Choroid plexus epithelial cell (primary cell): Measurements from ENCODE around the gene GPHN.

ENCODE experiments used
- DNase-seq: peaks from one replicate; pipeline ENCODE4 v3.0.0-alpha.2; 2010; ENCODE audit warnings: low read depth
- H3K4me3 ChIP-seq: 2 replicates; pipeline ENCODE4 v1.5.1; 2011; ENCODE audit warnings: low read depth, mild to moderate bottlenecking, control low read depth, low read length, moderate library complexity
- TF ChIP-seq, protein P1 (sequence below): conservative IDR thresholded peaks from 2 replicates; pipeline ENCODE4 v1.5.1; 2011; ENCODE audit warnings: low read depth, mild to moderate bottlenecking, control low read depth, inconsistent platforms, low read length, moderate library complexity

Gene GPHN

DNA sequence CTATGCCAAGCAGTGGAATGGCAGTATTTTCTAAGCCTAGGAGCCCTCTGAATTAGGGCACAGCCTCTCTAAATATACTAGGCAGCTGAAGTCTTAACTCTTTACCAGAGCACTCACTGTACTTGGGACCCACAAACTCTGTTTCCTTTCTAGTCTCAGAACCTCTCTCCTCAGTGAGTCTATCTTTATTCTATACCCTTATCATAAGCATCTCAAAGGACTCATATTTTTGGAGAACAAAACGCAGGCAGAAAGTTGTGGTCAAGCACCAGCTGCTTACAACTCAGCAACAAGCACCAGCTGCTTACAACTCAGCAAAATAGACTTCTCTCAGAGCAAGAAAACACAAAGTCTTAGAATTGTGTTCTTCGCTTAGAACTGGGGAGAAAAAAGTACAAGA lies 20.8 kb upstream of the GPHN start:
- no peak overlapping the region for H3K4me3 ChIP-seq
- DNase-seq, result no peak
- TF ChIP-seq, protein P1, sequence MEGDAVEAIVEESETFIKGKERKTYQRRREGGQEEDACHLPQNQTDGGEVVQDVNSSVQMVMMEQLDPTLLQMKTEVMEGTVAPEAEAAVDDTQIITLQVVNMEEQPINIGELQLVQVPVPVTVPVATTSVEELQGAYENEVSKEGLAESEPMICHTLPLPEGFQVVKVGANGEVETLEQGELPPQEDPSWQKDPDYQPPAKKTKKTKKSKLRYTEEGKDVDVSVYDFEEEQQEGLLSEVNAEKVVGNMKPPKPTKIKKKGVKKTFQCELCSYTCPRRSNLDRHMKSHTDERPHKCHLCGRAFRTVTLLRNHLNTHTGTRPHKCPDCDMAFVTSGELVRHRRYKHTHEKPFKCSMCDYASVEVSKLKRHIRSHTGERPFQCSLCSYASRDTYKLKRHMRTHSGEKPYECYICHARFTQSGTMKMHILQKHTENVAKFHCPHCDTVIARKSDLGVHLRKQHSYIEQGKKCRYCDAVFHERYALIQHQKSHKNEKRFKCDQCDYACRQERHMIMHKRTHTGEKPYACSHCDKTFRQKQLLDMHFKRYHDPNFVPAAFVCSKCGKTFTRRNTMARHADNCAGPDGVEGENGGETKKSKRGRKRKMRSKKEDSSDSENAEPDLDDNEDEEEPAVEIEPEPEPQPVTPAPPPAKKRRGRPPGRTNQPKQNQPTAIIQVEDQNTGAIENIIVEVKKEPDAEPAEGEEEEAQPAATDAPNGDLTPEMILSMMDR, result no peak

DNA sequence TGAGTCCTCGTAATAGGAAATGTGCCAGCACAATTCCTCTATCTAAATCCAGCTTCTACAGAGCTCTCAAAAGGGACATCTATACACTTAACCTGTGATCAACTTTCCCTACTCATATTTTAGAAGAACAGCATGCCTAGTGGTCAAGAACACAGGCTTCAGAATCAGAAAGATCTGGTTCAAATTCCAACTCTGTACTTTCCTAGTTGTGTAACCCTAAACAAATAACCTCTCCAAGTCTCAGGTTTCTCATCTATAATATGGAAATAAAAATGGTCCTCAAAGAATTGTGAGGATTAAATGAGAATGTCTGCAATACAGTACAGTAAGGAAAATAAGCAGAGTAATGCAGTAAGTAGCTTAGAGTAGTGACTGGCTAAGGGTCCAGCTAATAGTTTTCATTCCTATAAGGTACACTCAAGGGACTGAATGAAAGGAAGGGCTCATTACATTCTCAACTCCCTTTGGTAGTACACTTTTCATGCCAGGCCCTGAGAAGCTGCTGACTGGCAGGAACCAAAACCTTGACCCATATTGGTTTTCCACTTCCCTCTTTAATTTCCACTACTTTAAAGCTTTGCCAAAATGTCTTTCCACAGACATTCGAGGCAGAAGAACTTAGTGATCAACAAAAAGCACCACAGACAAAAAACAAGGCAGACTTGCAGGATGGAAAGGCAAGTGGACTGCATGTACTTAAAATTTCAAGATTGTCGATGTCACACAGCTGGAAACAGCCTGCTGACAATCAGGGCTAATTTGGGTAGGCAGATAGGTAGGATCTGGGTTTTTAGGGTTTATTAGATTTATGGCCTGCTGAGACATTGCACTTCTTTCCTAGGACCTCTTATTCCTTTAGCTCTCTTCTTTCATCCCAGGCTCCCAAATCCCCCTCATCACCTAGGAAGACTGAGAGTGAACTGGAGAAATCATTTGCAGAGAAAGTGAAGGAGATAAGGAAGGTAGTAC lies 17.5 kb upstream of the GPHN start:
- H3K4me3 ChIP-seq, result no peak overlapping the region
- TF ChIP-seq, protein P1, result no peak
- no peak for DNase-seq

DNA sequence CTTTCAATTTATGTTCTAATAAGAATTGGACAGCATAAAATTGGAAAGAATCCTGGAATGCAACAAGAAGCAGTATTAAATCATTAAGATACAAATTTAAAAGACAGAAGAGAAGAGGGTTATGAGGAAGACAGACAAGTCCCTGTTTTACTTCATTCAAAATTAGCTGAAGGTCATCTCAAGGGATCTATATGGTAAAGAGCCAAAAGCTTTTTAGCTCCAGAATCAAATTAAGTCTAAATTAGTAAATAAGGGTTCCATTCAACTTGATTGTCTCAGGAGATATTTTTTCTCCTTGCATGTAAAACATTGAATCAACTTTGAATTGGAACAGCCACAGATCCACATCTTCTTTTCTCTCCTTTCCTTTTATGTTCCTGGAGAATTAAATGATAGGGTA lies 14.2 kb upstream of the GPHN start:
- H3K4me3 ChIP-seq, result no peak overlapping the region
- no peak for DNase-seq
- TF ChIP-seq, protein P1, result no peak

DNA sequence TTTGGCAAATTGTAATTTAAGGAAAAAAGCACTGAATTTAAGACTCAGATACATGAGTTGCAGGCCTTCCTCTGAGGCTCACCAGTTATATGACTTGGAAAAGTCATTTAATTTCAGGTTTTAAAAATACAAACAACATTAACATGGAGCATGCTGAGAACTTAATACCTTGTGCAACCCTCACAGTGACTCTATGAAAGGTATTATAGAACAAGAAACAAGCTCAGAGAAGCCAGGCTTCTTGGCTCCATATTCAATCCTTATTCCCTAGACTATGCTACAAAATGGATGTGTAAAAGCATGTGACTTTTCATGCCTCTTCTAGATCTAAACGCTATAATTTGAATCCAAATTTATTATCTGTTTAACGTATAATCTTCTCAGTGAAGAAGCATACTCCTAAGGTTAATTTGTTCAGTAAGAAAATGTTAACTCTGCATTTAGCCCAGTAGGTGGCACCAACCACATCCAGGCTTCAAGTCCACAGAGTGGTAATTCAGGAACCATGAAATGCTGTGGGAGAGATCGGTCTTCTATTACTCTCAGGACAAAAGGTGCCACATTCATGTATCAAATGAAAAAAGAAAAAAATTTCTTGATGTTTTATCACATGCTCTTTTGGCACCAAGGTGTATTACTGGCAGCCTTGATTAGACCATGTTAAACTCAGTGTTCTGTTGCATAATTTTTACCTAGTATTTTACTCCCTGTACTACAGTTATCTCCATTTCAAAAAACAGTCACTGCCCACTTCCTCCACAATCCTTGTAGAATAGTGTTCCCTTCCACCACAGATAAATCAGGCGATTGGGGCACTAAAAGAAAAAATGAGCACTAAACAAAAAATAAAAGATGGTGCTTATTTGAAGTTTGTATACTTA lies 12.5 kb upstream of the GPHN start:
- H3K4me3 ChIP-seq, result no peak overlapping the region
- DNase-seq, result peak; percentile 90
- TF ChIP-seq, protein P1, result peak; percentile 89

DNA sequence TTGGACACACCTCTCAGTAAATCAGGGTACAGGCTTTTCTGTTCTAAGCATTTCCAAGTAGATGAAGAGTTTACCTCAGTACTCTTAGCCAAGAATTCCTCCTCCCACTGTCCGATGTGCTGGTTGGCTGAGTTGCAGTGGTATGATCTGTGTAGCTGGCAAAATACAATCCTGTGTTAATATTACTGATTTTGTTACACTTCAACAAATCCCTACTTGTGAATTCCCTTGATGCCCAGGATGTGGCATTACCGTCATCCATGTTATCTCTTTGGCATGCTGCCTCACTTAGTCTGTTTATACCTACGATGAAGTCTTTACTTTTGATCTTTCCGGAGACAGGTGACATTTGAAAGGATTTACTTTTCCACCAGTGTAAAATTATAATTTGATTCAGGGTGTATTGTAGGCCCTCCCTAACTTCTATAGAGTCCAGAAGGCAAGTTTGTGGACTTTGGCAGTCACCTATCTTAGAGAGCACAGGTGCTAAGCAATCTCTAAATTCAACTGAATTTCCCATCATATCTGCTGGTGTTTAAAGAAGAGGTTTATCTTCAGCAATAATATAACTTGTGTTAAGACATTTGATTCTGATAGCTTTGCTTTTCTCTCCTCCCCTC lies 11.6 kb upstream of the GPHN start:
- no peak overlapping the region for H3K4me3 ChIP-seq
- DNase-seq, result peak; percentile 20
- TF ChIP-seq, protein P1, result no peak

DNA sequence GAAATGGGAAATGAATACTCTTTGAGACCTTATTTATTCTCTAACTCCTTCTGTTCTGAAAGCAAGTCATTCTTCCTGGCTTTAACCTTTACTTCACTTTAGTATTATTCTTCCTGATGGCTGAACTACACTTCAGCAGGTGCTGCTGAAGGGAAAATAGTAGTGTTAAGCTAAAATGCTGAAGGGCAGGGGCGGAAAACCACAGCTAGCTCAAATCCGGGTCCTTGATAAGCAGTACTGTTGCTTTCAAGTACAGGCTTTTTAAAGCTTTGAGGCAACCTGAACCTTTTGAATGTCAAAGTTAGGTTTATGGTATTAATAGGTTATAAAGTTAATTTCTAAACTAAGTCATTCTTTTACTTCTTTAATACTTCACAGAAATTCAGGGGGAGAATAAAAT lies 11.0 kb upstream of the GPHN start:
- TF ChIP-seq, protein P1, result no peak
- no peak overlapping the region for H3K4me3 ChIP-seq
- no peak for DNase-seq
